HG03378 (cell line): ENCODE results near the gene SLC44A3.

Experiments used
- ATAC-seq: cut with Tn5 transposase; IDR thresholded peaks from one replicate; pipeline ENCODE4 v1.9.1; 2021; ENCODE audit warnings: mild to moderate bottlenecking, moderate library complexity; ENCODE audit not compliant: unreplicated experiment

Gene SLC44A3

GRCh38 chr1:94799206-94799605, 21.0 kb upstream of the SLC44A3 start:
- ATAC-seq, result no peak

GRCh38 chr1:94801919-94802546, 18.1 kb upstream of the SLC44A3 start:
- peak; percentile 80 for ATAC-seq

- no peak for ATAC-seq
These were observed 17.1 kb upstream of the SLC44A3 start for GRCh38 chr1:94803106-94803505.

- no peak for ATAC-seq
These were observed 16.4 kb upstream of the SLC44A3 start for GRCh38 chr1:94803517-94804441.

- ATAC-seq, result no peak
These were observed 15.7 kb upstream of the SLC44A3 start for GRCh38 chr1:94804442-94804837.

GRCh38 chr1:94805912-94806311, 14.2 kb upstream of the SLC44A3 start:
- peak; percentile 49 for ATAC-seq

- ATAC-seq, result no peak
These were observed 13.7 kb upstream of the SLC44A3 start for GRCh38 chr1:94806441-94806871.

- ATAC-seq, result no peak
These were observed 12.2 kb upstream of the SLC44A3 start for GRCh38 chr1:94807742-94808491.

GRCh38 chr1:94808669-94809068, 11.5 kb upstream of the SLC44A3 start:
- ATAC-seq, result no peak

- ATAC-seq, result no peak
These were observed 7.2 kb upstream of the SLC44A3 start for GRCh38 chr1:94812985-94813384.

GRCh38 chr1:94816030-94816429, 4.1 kb upstream of the SLC44A3 start:
- no peak for ATAC-seq

- ATAC-seq, result no peak
These were observed 2.4 kb upstream of the SLC44A3 start for GRCh38 chr1:94817712-94818111.

- ATAC-seq, result no peak
These were observed 766 bp upstream of the SLC44A3 start for GRCh38 chr1:94819238-94819944.

GRCh38 chr1:94820936-94821335, 779 bp downstream of the SLC44A3 start:
- no peak for ATAC-seq

- no peak for ATAC-seq
These were observed 1.6 kb downstream of the SLC44A3 start for GRCh38 chr1:94821636-94822305.

- ATAC-seq, result no peak
These were observed 3.0 kb downstream of the SLC44A3 start for GRCh38 chr1:94823116-94823515.

GRCh38 chr1:94825936-94826335, 5.8 kb downstream of the SLC44A3 start:
- no peak for ATAC-seq

- ATAC-seq, result no peak
These were observed 7.3 kb downstream of the SLC44A3 start for GRCh38 chr1:94827434-94827833.

GRCh38 chr1:94828251-94828650, 8.1 kb downstream of the SLC44A3 start:
- no peak for ATAC-seq

GRCh38 chr1:94831641-94832040, 11.5 kb downstream of the SLC44A3 start:
- ATAC-seq, result no peak
